Erythroblast (primary cell): ENCODE data around the gene TSSK6.

Experiments used
- GATA1 ChIP-seq: IDR thresholded peaks from 2 replicates; pipeline ENCODE4 v1.6.1; 2011; ENCODE audit warnings: low read depth, mild to moderate bottlenecking, control low read depth, low read length, moderate library complexity
- POLR2A ChIP-seq: IDR thresholded peaks from 2 replicates; pipeline ENCODE4 v1.6.1; 2011; ENCODE audit warnings: mild to moderate bottlenecking, low read length

DNA sequence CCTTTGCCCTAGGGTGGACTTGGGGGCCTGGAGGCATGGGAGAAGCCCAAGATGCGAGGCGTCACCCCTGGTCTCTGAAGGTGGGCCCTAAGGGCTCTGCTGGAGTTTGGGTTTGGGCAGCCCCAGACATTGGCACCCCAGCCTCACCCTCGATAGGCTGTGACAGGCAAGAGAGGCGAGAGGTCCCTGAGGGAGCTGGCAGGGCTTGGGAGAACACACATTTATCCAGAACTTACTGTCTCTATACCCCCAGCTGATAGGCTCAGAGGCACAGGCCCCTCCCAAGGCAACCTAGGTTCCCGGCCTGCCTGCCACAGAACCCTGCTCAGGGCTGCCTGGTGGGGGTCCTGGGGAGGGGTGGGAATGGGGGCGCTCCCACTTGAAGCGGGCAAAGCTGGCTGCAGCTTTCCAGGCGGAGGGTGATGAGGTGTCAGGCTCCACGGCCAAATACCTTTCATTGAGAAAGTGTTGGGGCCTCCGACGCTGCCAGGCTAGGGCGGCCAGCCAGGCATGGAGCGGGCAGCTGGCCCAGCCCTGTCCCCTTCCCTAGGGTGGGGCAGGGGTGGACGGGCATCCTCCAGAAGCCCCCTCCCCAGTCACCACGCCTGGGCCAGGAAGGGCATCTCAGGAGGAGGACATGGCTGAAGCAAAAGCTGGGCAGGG lies 32.5 kb upstream of the TSSK6 start:
- TF ChIP-seq POLR2A (no peak), GATA1 (no peak)
